Stimulated activated CD4-positive, alpha-beta T cell treated with anti-CD3 and anti-CD28 coated beads, Interleukin-1b, Interleukin-23, amount 100 ng/mL, for 48 hours (primary cell): Measurements from ENCODE around the gene NOS1AP.
"Not testable (repeated sequence)": the region's sequence is repeated elsewhere in the genome, so short reads cannot be mapped to it uniquely, and the experiment has no call there.

Source experiments
- DNase-seq: peaks from one replicate; pipeline ENCODE4 v3.0.0-alpha.2; 2020

Gene NOS1AP

GRCh38 chr1:162351246-162351842 is 281.9 kb downstream of the NOS1AP start:
- no peak for DNase-seq

- DNase-seq, result not testable (repeated sequence)
Observed at GRCh38 chr1:162351874-162352273, 282.4 kb downstream of the NOS1AP start.

- DNase-seq, result no peak
Observed at GRCh38 chr1:162353078-162353477, 283.6 kb downstream of the NOS1AP start.

- no peak for DNase-seq
Observed at GRCh38 chr1:162353702-162354101, 284.2 kb downstream of the NOS1AP start.

- no peak for DNase-seq
Observed at GRCh38 chr1:162357681-162358266, 288.3 kb downstream of the NOS1AP start.

GRCh38 chr1:162358928-162359327 is 289.4 kb downstream of the NOS1AP start:
- DNase-seq, result no peak

GRCh38 chr1:162359523-162360236 is 290.2 kb downstream of the NOS1AP start:
- no peak for DNase-seq

- DNase-seq, result no peak
Observed at GRCh38 chr1:162360237-162360873, 290.9 kb downstream of the NOS1AP start.

- DNase-seq, result no peak
Observed at GRCh38 chr1:162360874-162361260, 291.4 kb downstream of the NOS1AP start.

- DNase-seq, result no peak
Observed at GRCh38 chr1:162361349-162361748, 291.9 kb downstream of the NOS1AP start.

- no peak for DNase-seq
Observed at GRCh38 chr1:162363823-162364222, 294.3 kb downstream of the NOS1AP start.

GRCh38 chr1:162364498-162364897 is 295.0 kb downstream of the NOS1AP start:
- no peak for DNase-seq

GRCh38 chr1:162365284-162366020 is 296.0 kb downstream of the NOS1AP start:
- DNase-seq, result no peak

GRCh38 chr1:162366149-162366548 is 296.7 kb downstream of the NOS1AP start:
- no peak for DNase-seq

GRCh38 chr1:162366671-162367070 is 297.2 kb downstream of the NOS1AP start:
- no peak for DNase-seq

- no peak for DNase-seq
Observed at GRCh38 chr1:162367073-162367472, 297.6 kb downstream of the NOS1AP start.

GRCh38 chr1:162367772-162368171 is 298.3 kb downstream of the NOS1AP start:
- no peak for DNase-seq

- no peak for DNase-seq
Observed at GRCh38 chr1:162368451-162368850, 299.0 kb downstream of the NOS1AP start.

- DNase-seq, result no peak
Observed at GRCh38 chr1:162369571-162369970, 300.1 kb downstream of the NOS1AP start.

GRCh38 chr1:162370161-162370560 is 300.7 kb downstream of the NOS1AP start:
- DNase-seq, result no peak

GRCh38 chr1:162370721-162371120 is 301.2 kb downstream of the NOS1AP start:
- DNase-seq, result no peak

- no peak for DNase-seq
Observed at GRCh38 chr1:162371611-162372010, 302.1 kb downstream of the NOS1AP start.
